Thymus (tissue), 11 donors: ENCODE data around the gene FGF14. TPM values are rescaled to one million over a fixed set of nuclear protein-coding genes. Genes with fewer than 3 reads are reported as not detected.

Experiments
- DNase-seq, 9 donors: peaks; one replicate each; pipeline ENCODE4 v3.0.0-alpha.2; 2013; ENCODE audit warnings: low spot score in 9 of 9, low read depth in 6 of 9, missing footprints in 1 of 9
- H3K27ac ChIP-seq, 2 donors: one replicate each; pipeline ENCODE4 v1.5.1; 2013; ENCODE audit warnings: control low read depth in 1 of 2, low read depth in 1 of 2, low read length in 1 of 2, mild to moderate bottlenecking in 1 of 2, moderate library complexity in 1 of 2
- H3K27me3 ChIP-seq, 2 donors: one replicate each; pipeline ENCODE4 v1.5.1; 2013; ENCODE audit warnings: low read length in 1 of 2; ENCODE audit not compliant: control insufficient read depth in 2 of 2, insufficient read depth in 1 of 2
- H3K36me3 ChIP-seq, 2 donors: one replicate each; pipeline ENCODE4 v1.5.1; 2013; ENCODE audit warnings: low read length in 1 of 2, mild to moderate bottlenecking in 1 of 2, moderate library complexity in 1 of 2; ENCODE audit not compliant: control insufficient read depth in 2 of 2, insufficient read depth in 2 of 2
- H3K4me1 ChIP-seq, 2 donors: one replicate each; pipeline ENCODE4 v1.5.1; 2013; ENCODE audit warnings: low read length in 2 of 2; ENCODE audit not compliant: control insufficient read depth in 2 of 2, insufficient read depth in 2 of 2
- H3K4me3 ChIP-seq, 2 donors: one replicate each; pipeline ENCODE4 v1.5.1; 2013; ENCODE audit warnings: low read length in 2 of 2, control low read depth in 1 of 2, mild to moderate bottlenecking in 1 of 2
- H3K9me3 ChIP-seq, 2 donors: one replicate each; pipeline ENCODE4 v1.5.1; 2013; ENCODE audit warnings: low read length in 1 of 2, mild to moderate bottlenecking in 1 of 2; ENCODE audit not compliant: control insufficient read depth in 2 of 2, insufficient read depth in 1 of 2
- WGBS: extraction: QIAGEN DNeasy Blood & Tissue Kit; methylation state at CpG from one replicate; pipeline ENCODE4 v1.1.7; 2013; 5-methylcytosine and 5-hydroxymethylcytosine counted together
- polyA plus RNA-seq: library from polyadenylated mRNA; stranded (reverse); fragments of 200-250 nt; gene quantifications from one replicate; pipeline ENCODE4 v1.2.3, GENCODE V29; 2013
- total RNA-seq: library from RNA; stranded (reverse); fragments of 120-200 nt; gene quantifications from one replicate; pipeline ENCODE4 v1.2.4, GENCODE V29; 2013
- donor health status: healthy.

Gene FGF14
- total and polyA plus RNA-seq, 2 donors, result 0.05 to 0.14 TPM

DNA sequence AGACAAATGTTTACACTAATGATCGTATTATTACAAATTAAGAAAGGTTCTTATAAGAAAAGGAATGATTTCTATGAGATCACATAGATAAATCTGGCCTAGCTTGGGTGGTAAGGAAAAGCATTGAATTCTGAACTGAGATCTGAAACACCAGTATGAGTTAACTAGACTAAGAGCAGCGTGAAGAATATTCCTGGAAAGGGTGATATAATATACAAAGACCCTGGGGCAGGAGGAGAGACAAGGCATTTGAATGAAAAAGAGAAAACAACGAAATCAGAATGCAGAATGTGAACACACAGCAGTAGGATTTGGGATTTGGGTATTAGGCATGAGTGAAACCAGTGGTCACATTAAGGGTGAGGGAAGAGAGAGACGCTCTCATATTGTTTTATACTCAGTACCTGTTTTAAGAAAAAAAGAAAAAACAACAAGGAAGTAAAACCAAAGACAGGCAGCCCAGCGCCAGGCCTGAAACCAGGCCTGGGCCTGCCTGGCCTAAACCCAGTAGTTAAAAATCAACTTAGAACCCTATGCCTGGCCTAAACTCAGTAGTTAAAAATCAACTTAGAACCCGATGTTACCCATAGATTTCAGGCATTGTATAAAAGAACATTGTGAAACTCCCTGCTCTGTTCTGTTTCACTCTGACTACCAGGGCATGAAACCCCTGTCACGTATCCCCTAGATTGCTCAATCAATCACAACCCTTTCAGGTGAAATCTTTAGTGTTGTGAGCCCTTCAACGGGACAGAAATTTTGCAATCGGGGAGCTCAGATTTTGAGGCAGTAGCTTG, 662.3 kb downstream of the FGF14 start:
- Histone ChIP-seq H3K9me3 (no peaks in the 10 kb centered on the region), H3K4me1 (no peaks in the 10 kb centered on the region), H3K4me3 (no peak overlapping the region), H3K27ac (no peak overlapping the region), H3K27me3 (no peaks in the 10 kb centered on the region), H3K36me3 (no peaks in the 10 kb centered on the region)
- WGBS, result 88% methylated on average over 9 of the region's 9 CpGs
- DNase-seq, result no peak

DNA sequence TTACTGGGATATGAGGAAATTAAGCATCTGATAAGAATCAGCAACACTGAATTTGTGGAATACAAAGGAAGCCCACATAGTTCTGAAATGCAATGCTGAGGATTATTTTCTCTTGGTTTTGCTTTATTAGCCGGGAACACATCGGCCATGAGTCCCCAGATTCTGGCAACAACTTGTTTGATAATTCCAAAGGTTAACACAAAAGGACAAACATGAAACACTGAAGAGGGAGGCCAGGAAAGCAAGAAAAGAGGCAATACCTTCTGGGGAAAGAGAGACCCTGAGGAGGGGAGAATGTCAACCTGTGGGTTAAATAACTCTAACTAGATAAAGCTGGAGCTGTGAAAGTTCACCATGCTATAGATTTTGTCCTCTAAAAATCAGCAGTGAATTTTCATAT, 663.5 kb downstream of the FGF14 start:
- H3K27me3 ChIP-seq, result no peaks in the 10 kb centered on the region
- H3K36me3 ChIP-seq, result no peaks in the 10 kb centered on the region
- DNase-seq, result no peak
- H3K4me1 ChIP-seq, result no peaks in the 10 kb centered on the region
- no peak overlapping the region for H3K27ac ChIP-seq
- WGBS, result 96% methylated on average over 2 of the region's 2 CpGs
- H3K4me3 ChIP-seq, result no peak overlapping the region
- H3K9me3 ChIP-seq, result no peaks in the 10 kb centered on the region

DNA sequence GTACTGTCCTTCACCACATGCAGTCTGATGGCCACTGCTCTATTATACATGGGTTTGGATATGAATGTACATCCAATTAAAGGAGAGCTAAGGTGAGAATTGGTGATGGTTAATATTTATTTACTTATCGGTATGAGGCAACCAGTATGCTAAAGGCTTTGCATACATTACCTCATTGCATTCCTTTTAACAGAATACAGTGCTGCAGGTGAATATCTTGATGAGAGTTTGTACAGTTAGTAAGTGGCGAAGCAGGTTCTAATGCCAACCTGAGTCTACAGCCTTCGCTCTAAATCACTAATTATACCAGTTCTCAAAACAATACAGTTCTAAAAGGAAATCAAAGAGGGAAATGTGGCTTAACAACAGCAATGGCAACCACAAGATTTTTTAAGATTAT, 665.3 kb downstream of the FGF14 start:
- Histone ChIP-seq H3K27me3 (no peaks in the 10 kb centered on the region), H3K27ac (no peak overlapping the region), H3K4me3 (no peak overlapping the region), H3K36me3 (no peaks in the 10 kb centered on the region), H3K4me1 (no peaks in the 10 kb centered on the region), H3K9me3 (no peaks in the 10 kb centered on the region)
- WGBS, result 64% methylated on average over 3 of the region's 3 CpGs
- no peak for DNase-seq

GRCh38 chr13:101730420-101731000, 671.3 kb downstream of the FGF14 start:
- no peak for DNase-seq
- WGBS, result 90% methylated on average over 3 of the region's 3 CpGs
- Histone ChIP-seq H3K27me3 (no peaks in the 10 kb centered on the region), H3K9me3 (no peaks in the 10 kb centered on the region), H3K36me3 (no peaks in the 10 kb centered on the region), H3K4me3 (no peak overlapping the region), H3K27ac (no peak overlapping the region), H3K4me1 (no peaks in the 10 kb centered on the region)

- no peak overlapping the region for H3K27ac ChIP-seq
- no peaks in the 10 kb centered on the region for H3K36me3 ChIP-seq
- no peaks in the 10 kb centered on the region for H3K4me1 ChIP-seq
- no peaks in the 10 kb centered on the region for H3K9me3 ChIP-seq
- no peak overlapping the region for H3K4me3 ChIP-seq
- WGBS, result 85% methylated on average over 3 of the region's 3 CpGs
- H3K27me3 ChIP-seq, result no peaks in the 10 kb centered on the region
- no peak for DNase-seq
Measured at GRCh38 chr13:101728615-101729014, 673.2 kb downstream of the FGF14 start.

- no peak for DNase-seq
- Histone ChIP-seq H3K27ac (no peak overlapping the region), H3K27me3 (no peaks in the 10 kb centered on the region), H3K9me3 (no peaks in the 10 kb centered on the region), H3K36me3 (no peaks in the 10 kb centered on the region), H3K4me1 (no peaks in the 10 kb centered on the region), H3K4me3 (no peak overlapping the region)
Measured at GRCh38 chr13:101728021-101728420, 673.8 kb downstream of the FGF14 start.

DNA sequence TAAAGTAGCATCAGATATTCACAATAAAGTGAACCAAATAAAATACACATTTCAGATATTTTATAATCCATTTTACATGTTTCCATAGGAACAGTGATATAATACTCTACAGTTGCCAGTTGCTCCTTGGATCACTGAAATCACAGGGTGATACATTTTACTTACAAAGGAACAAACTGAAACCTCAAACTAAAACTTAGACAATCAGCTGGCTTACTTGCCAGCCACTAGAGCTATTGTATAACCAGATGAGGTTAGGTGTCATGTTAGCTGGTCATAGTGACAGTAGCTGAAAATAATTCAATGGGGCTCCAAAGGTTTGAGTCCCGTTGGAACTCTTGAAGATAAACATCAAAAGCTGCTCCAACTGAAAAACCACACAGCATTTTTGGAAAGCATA, 674.7 kb downstream of the FGF14 start:
- no peaks in the 10 kb centered on the region for H3K27me3 ChIP-seq
- H3K4me1 ChIP-seq, result no peaks in the 10 kb centered on the region
- H3K9me3 ChIP-seq, result no peaks in the 10 kb centered on the region
- H3K36me3 ChIP-seq, result no peaks in the 10 kb centered on the region
- no peak overlapping the region for H3K27ac ChIP-seq
- WGBS, result 61% methylated on average over 1 of the region's 1 CpG
- no peak overlapping the region for H3K4me3 ChIP-seq
- DNase-seq, result no peak

GRCh38 chr13:101726681-101727080, 675.2 kb downstream of the FGF14 start:
- 84% methylated on average over 2 of the region's 2 CpGs for WGBS
- Histone ChIP-seq H3K27ac (no peak overlapping the region), H3K4me1 (no peaks in the 10 kb centered on the region), H3K27me3 (no peaks in the 10 kb centered on the region), H3K36me3 (no peaks in the 10 kb centered on the region), H3K4me3 (no peak overlapping the region), H3K9me3 (no peaks in the 10 kb centered on the region)
- DNase-seq, result no peak

DNA sequence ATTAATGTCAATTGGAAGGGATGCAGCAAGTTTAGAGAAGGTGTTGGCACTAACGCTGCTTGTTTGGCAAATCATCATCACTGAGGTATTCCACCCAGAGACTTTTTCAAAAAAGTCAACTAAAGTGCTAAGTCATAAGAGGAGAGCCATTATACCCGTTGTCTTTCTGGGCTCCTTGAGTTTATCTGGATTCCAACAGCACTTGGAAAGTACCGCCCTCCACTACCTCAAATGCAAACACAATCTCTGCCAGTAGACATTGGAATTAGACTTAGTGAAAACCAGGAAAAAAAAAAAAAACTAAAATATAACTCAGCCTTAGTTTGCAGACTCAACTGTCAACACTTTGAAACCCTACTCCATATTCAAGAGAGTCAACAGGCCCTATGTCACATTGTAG, 683.4 kb downstream of the FGF14 start:
- no peak overlapping the region for H3K4me3 ChIP-seq
- no peaks in the 10 kb centered on the region for H3K4me1 ChIP-seq
- H3K9me3 ChIP-seq, result no peaks in the 10 kb centered on the region
- WGBS, result 94% methylated on average over 3 of the region's 3 CpGs
- no peak for DNase-seq
- H3K27ac ChIP-seq, result no peak overlapping the region
- H3K27me3 ChIP-seq, result no peaks in the 10 kb centered on the region
- H3K36me3 ChIP-seq, result no peaks in the 10 kb centered on the region
